ENCODE results near the gene ZNF70. TPM values are rescaled to one million over a fixed set of nuclear protein-coding genes. Genes with fewer than 3 reads are reported as not detected.

ZNF70 gene
- total RNA-seq, 2 donors from 2014 or later = 8.4 to 13.8 TPM

DNA sequence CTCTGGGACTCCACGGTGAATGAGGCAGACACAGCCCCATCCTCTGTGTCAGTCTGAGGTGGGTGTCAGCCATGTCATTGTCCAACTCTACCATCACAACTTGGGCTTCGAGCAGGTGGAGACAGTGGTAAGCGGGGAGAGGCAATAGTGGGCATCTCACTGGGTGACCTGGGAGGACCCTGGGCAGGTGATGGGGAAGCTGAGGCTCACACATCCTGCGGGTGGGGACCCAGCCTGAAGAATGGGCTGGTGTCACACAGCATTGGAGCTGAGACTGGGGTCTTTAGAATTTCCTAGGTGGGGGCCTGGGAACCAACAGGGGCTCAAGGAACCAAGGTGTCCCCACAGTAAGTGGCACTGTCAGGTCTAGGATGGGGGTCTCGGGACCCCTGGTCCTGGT is 28.8 kb upstream of the ZNF70 start:
- DNase-seq (ENCODE audit: low spot score) (no peak), ATAC-seq (ENCODE audit: insufficient number of reproducible peaks, low FRiP score, low read depth) (no peak)
- Histone ChIP-seq H3K27ac (no peak overlapping the region), H3K4me1 (ENCODE audit: control insufficient read depth in 1 of 2, low read depth in 2 of 2) (peaks cover 0 to 2% of the 10 kb centered on the region in 2 donors), H3K9me3 (no peaks in the 10 kb centered on the region), H3K27me3 (replicated peaks; ENCODE audit: insufficient read depth) (no peaks in the 10 kb centered on the region), H3K4me3 (no peak overlapping the region), H3K36me3 (no peaks in the 10 kb centered on the region)
- TF ChIP-seq, protein P1, sequence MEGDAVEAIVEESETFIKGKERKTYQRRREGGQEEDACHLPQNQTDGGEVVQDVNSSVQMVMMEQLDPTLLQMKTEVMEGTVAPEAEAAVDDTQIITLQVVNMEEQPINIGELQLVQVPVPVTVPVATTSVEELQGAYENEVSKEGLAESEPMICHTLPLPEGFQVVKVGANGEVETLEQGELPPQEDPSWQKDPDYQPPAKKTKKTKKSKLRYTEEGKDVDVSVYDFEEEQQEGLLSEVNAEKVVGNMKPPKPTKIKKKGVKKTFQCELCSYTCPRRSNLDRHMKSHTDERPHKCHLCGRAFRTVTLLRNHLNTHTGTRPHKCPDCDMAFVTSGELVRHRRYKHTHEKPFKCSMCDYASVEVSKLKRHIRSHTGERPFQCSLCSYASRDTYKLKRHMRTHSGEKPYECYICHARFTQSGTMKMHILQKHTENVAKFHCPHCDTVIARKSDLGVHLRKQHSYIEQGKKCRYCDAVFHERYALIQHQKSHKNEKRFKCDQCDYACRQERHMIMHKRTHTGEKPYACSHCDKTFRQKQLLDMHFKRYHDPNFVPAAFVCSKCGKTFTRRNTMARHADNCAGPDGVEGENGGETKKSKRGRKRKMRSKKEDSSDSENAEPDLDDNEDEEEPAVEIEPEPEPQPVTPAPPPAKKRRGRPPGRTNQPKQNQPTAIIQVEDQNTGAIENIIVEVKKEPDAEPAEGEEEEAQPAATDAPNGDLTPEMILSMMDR (IDR thresholded peaks at IDR 0.05) = no peak

DNA sequence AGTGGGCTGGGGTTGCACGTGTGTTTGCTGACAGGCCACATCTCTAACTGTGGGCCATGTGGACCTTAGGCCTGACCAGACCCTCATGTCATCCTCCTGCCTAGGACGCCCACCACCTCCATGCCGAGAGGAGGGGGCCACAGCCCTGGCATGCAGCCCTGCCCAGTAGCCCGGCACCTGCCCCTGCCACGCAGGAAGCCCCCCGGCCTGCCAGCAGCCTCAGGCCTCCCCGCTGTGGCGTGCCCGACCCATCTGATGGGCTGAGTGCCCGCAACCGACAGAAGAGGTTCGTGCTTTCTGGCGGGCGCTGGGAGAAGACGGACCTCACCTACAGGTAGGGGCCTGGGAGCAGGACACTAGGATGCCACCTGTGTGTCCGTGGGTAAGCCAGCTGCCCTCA is 28.2 kb upstream of the ZNF70 start:
- TF ChIP-seq, protein P1 (IDR thresholded peaks at IDR 0.05) = no peak
- H3K4me1 ChIP-seq (ENCODE audit: control insufficient read depth in 1 of 2, low read depth in 2 of 2) = peaks cover 0 to 8% of the 10 kb centered on the region in 2 donors
- no peak for ATAC-seq (ENCODE audit: insufficient number of reproducible peaks, low FRiP score, low read depth)
- H3K4me3 ChIP-seq = no peak overlapping the region
- H3K9me3 ChIP-seq = no peaks in the 10 kb centered on the region
- H3K36me3 ChIP-seq = no peaks in the 10 kb centered on the region
- DNase-seq (ENCODE audit: low spot score) = no peak
- no peaks in the 10 kb centered on the region for H3K27me3 ChIP-seq (replicated peaks; ENCODE audit: insufficient read depth)
- H3K27ac ChIP-seq = no peak overlapping the region

DNA sequence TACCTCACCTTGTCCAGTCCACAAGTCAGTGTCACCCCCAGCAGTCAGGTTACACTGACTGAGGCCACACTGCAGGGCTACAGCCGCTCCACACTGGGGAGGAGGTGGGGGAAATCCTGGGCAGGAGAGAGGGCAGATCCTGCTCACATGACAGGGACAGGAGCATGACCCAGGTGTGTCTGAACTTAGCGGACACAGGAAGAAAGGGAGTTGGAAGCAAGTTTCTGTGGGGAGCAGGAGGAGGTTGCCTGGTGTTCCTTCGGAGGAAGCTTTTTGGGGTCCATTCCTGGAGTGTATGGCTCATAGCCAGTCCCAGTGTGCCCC is 27.6 kb upstream of the ZNF70 start:
- Histone ChIP-seq H3K4me1 (ENCODE audit: control insufficient read depth in 1 of 2, low read depth in 2 of 2) (peaks cover 0 to 11% of the 10 kb centered on the region in 2 donors), H3K4me3 (no peak overlapping the region), H3K36me3 (no peaks in the 10 kb centered on the region), H3K9me3 (no peaks in the 10 kb centered on the region), H3K27ac (no peak overlapping the region), H3K27me3 (replicated peaks; ENCODE audit: insufficient read depth) (no peaks in the 10 kb centered on the region)
- TF ChIP-seq, protein P1 (IDR thresholded peaks at IDR 0.05) = no peak
- no peak for ATAC-seq (ENCODE audit: insufficient number of reproducible peaks, low FRiP score, low read depth)
- DNase-seq (ENCODE audit: low spot score) = no peak

GRCh38 chr22:23777776-23778576 is 27.1 kb upstream of the ZNF70 start:
- Histone ChIP-seq H3K27ac (no peak overlapping the region), H3K4me3 (no peak overlapping the region), H3K36me3 (no peaks in the 10 kb centered on the region), H3K9me3 (no peaks in the 10 kb centered on the region), H3K4me1 (ENCODE audit: control insufficient read depth in 1 of 2, low read depth in 2 of 2) (peaks cover 0 to 17% of the 10 kb centered on the region in 2 donors), H3K27me3 (replicated peaks; ENCODE audit: insufficient read depth) (no peaks in the 10 kb centered on the region)
- TF ChIP-seq, protein P1 (IDR thresholded peaks at IDR 0.05) = no peak
- no peak for ATAC-seq (ENCODE audit: insufficient number of reproducible peaks, low FRiP score, low read depth)
- no peak for DNase-seq (ENCODE audit: low spot score)

- H3K4me1 ChIP-seq (ENCODE audit: control insufficient read depth in 1 of 2, low read depth in 2 of 2) = peaks cover 3 to 30% of the 10 kb centered on the region in 2 donors
- no peak for ATAC-seq (ENCODE audit: insufficient number of reproducible peaks, low FRiP score, low read depth)
- TF ChIP-seq, protein P1 (IDR thresholded peaks at IDR 0.05) = no peak
- H3K27me3 ChIP-seq (replicated peaks; ENCODE audit: insufficient read depth) = no peaks in the 10 kb centered on the region
- no peak overlapping the region for H3K4me3 ChIP-seq
- H3K9me3 ChIP-seq = no peaks in the 10 kb centered on the region
- H3K27ac ChIP-seq = no peak overlapping the region
- no peaks in the 10 kb centered on the region for H3K36me3 ChIP-seq
- no peak for DNase-seq (ENCODE audit: low spot score)
Measured at GRCh38 chr22:23775779-23776375, 25.0 kb upstream of the ZNF70 start.
